Measurements from ENCODE around the gene PHF19. TPM values are rescaled to one million over a fixed set of nuclear protein-coding genes. Genes with fewer than 3 reads are reported as not detected.

The PHF19 gene
- total RNA-seq, 1 donor from 2014 or later: 39.1 TPM

DNA sequence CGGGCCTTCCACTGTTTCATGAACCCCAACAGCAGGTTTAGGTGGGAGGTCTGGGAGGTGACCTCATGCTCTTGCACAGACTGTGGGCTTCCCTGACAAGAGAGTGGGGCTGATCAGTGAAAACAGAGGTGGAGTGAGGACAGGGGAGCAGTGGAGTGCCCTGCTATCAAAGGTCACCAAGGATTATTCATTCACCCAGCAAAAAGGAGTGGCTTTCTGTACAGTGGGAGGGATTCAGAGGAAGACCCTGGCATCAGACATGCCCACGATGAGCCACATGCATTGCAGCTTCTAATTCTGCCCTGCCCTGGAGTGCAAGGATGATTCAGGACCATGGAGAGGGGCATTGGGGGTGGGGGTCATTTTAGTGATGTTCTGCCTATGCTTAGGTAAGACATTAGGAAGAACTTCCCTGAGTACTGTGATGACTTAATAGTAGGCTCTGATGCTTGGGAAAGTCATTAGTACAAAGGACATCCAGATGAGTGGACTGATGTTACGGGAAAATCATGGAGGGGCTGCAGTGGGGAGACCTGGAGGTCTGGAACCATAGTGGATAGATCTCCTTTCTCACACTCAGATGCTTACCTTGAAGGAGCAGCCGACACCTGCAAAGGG lies 36.8 kb upstream of the PHF19 start:
- no peak for DNase-seq

DNA sequence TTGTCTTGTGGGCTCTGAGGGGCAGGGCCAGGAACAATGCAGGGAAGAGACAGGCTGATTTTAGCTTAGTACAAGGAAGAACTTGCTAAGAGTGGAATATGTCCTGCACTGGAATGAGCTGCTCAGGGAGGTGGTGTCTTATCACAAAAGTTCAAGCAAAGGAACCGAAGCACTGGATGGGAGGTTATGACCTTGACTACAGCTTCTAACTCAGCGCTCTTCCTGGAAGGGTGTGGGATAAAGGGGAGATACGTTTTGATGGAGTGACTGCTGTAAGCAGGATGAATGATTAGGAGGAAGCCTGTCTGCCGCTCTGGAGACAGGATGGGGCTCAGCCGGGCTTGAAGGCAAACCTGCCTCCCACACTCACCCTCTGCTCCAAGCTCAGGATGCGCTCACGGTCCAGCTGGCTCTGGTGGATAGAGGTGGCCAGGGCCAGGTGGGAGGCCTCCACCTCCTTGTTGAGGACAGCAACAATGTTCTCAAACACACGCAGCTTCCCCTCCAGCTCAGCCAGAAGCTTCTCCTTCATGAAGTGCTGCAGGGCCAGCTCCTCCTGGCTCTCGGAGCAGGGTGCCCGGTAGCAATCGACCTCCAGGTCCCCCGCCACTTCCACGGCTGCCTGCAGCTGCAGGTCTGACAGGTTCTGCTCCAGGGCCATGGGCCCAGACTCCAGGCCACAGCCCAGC lies 36.1 kb upstream of the PHF19 start:
- no peak for DNase-seq

DNA sequence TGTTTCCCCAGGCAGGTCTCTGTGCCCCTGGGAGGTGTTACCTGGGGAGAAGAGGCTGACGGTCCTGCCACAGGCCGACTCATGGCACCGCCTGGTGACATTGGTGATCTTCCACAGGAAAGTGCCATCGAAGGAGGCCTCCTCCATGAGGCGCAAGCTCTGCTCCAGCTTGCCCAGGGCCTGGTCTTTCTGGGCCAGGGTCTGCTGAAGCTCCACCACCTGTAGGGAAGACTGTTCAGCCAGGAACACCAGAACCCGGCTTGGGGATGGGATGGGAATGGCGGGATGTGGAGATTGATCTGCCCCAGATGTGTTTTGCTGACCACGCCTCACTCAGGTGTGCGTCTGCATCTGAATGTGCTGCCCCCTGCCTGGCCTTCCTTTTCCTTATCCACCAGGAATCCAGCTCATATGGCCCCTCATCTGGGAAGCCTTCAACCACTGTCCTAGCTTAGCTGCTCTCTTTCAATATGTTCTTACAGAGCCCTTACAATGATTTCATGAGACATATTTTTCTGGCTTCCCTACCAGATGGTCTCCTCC lies 34.4 kb upstream of the PHF19 start:
- no peak for DNase-seq

DNA sequence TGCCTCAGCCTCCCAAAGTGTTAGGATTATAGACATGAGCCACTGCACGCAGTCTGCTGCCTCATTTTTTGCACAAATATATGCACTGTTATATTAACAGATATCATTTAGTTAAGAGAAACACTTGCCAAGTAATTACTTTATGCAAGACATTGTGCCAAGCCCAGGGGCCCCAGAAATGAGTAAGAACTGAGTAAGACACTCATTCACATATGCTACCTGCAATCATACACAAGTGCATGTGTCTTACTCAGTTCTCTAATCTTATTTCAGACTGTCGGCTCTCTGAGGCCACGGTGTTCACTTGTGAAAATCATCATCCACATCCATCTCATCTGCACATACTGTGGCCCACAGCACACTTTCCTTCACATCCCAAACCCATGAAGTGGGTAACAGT lies 33.7 kb upstream of the PHF19 start:
- DNase-seq: no peak

DNA sequence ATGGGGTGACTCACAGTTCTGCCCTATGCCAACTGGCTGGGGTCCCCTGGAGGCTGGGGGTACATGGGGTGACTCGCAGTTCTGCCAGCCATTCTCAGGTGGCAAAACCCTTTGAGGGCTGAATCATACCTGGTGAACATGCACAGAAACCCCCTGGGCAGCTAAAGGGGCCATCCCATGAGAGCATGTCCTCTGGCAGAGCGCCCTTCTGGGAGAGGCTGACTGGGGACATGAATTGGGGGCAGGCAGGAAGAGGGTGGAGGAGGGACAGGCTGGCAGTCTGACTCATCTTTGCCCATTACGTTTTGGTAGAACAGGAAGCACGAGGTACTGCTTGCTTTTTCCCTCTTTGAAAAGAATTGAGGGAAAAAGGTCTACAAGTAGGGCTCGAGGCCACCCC lies 32.9 kb upstream of the PHF19 start:
- DNase-seq: no peak

DNA sequence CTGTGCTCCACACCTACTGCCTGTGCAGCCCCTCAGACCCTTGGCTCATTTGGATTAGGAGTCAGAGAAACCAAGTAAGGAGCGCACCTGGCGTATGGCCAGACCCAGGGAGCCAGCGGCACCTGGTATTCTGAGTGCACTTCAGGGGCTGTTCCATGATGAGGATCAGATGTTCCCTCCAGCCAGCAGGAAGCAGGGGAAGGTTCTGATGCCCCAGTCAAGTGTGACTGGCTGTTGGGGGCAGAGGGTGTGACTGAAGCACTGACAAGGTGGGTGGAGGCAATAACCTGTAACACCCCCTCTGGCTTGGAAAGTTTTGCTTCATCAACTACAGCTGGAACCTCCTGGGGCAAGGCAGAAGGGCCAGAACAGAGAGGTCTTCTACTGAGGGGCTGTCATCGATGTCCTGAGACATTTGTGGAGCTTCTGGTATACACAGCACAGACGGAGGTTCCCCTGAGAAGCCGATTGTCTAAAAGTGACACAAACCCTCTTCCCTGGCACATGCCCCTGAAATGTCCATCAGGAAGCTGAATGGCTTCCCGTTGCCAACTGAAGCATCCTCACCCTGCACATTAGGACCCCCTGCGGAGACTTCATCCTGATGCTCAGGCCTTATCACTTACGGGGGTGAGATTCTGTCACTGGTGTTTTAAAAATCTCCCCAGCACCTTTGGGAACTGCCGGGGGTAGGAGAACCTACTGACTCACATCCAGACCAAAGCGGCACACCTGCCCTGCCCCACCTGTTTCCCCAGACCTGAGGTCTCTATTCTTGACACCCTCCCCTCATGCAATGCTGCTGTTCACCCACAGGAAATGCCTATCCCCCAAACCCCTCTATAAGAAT lies 28.6 kb upstream of the PHF19 start:
- DNase-seq: no peak

DNA sequence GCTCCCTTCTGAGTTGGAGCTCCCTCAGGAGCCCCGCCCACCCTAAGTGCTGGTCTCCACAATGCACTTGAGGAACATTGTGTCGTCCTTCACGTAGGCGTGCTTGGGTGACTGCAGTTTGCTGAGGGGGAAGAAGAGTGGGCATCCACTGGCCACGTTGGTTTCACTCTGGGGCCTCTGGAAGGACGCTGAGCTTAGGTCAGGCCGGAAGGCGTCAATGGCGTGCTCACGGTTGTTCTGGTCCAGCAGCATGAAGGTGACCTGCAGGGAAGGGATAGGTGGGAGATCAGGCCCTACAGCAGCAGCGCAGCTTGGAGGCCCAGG lies 28.0 kb upstream of the PHF19 start:
- no peak for DNase-seq

DNA sequence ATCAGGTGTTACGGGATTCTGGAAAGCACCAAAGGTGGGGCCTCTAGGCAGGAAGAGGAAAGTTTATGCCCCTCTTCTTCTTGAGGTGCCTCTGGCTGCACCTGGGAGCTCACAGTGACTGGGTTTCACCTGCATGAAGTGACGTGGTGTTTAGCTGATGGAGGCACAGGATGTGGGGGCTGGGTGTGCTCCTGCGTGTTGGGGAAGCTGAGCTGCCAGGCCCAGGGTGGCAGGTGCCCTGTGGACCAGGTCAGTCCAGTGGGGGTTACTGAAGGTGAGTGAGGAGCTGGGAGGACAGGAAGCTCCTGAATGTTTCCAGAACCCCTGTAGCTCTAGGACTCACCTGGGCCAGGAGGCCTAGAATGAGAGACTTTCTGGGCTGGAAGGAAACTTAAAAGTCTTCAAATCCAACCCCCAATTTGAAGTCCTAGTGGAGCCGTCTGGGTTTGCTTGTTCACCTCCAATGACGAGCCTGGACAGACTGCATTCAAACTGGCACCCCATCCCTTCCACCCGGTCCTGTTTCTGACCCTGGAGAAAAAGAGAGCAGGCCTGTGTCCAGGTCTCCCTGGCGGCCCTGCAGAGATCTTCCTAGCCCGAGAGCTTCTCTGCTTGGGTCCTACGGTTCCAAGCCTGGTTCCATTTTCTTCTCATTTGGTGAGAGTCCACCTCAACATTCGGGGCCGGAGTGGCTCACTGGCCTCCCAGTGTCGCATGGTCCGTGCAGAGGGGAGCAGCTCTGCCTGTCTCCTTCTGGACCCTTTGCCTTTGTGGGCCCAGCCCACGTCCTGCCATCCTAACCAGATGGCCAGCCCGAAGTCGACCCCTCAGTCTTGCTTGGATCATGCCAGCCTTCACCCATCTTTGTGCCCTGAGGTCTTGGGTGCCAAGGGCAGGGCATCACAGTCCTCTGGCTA lies 27.3 kb upstream of the PHF19 start:
- DNase-seq: no peak

DNA sequence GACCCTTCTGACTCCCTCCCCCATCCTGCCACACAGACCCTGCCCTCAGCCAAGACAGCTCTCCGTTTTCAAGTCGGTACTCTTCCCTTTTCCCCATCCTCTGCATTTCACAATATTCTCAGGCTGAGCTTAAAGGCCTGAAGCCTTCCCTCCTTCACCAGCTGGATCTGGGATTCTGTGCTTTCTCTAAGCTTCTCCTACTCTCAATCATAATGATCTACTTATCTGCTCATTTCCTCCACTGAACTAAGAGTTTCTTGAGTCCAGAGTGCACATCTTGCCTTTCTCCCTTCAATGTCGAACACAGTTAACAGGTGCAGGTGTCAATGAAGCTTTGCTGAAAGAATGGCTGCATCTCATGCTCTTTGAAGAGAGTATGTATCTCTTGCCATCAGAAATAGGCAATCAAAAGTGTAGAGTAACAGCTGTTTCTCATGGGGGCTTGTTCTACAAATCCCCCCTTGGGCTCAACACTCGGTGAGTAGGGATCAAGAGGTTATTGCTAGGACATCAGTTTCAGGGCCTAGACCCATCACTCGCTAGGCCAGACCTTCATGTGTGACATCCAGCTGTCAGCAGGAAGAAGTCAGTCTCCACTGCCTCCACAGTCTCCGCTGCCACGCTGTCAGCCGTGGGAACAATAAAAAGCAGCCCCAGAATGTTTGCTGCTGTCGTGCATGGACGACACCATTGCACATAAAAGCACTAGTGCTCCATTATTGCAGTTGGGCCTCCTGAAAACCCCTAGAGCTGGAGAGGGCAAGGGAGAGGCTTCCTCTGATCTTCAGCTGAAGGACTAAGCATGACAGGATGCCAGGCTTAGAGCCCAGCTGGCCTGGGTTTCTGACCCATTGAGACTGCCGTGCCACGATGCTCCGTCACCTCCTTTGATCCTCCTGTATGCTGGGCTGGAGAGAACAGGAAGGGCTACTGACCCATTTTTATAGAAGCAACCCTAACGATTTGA lies 25.9 kb upstream of the PHF19 start:
- DNase-seq: no peak

DNA sequence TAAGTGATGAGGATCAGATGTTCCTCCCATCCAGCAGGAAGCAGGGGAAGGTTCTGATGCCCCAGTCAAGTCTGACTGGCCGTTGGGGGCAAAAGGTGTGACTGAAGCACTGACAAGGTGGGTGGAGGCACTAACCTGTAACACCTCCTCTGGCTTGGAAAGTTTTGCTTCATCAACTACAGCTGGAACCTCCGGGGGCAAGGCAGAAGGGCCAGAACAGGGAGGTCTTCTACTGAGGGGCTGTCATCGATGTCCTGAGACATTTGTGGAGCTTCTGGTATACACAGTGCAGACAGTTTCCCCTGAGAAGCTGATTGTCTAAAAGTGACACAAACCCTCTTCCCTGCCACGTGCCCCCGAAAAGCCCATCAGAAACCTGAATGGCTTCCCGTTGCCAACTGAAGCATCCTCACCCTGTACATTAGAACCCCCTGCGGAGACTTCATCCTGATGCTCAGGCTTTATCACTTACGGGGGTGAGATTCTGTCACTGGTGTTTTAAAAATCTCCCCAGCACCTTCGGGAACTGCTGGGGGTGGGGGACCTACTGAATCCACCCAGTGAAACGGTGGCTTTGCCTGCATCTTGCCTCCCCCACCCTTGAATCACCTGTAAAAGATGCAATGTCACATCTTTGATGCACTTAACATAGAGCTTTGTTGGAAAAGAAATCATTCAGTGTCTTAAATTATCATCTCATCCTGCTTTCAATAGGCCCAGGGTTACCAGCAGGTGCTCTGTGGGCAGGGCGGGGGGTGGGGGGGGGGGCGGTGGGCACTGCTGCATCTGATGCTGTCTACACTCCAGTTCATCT lies 25.0 kb upstream of the PHF19 start:
- DNase-seq: no peak

DNA sequence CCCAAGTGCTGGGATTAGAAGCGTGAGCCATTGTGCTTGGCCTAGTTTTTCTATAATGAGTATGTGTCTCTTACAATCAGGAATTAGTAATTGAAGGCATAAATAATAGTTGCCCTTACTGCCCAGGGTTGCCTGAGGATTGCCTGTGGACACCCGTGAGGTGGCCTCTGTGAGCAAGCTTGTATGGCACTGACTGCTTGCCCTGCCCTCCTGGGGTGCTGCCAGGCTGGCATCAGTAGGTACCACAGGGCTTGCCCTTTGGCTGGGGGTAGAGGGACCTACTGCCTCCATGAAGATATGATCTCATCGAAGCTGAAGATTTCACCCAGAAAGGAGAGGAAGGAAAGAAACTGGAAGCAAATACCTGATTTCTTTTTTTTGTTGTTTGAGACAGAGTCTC lies 23.8 kb upstream of the PHF19 start:
- no peak for DNase-seq

DNA sequence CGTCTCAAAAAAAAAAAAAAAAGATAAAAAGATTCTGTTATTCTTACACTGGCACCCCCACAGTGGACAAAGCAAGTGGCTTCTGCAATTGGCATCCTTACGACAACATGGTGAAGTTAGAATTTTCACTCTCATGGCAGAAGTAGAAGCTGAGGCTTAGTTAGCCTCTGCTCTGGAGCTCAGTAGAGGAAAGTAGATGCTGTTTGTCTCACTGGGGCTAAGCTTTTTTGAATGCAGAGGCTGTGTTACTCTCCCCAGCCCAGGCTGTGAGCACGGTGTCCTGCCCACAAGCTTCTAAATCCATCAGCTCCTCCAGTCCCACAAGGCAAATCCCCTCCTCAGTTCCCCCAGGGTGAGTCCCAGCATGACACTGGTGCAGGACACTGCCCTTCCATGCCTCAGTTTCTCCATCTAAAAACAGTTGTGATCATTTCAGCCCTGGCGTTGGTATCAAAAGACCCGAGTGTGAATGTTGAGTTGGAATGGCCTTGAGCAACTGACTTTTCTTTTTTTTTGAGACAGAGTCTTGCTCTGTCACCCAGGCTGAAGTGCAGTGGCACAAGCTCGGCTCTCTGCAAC lies 22.6 kb upstream of the PHF19 start:
- DNase-seq: no peak

DNA sequence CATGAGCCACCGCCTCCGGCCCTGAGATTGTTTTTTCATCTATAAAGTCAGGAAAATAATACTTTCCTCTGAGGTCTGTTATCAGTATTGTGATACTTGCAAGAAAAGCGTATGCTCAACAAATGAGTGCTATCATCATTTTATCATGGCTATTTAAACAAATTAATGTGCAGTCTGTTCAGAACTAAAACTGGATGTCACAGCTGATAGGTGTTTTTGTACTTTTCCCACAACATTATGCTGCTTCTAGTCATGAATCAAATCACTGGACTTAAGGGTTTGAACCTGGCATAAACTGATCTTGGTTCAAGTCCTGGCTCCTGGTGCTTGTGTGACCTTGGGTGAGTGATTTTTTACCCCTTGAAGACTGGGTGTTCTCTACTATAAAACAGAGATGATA lies 21.4 kb upstream of the PHF19 start:
- DNase-seq: no peak

DNA sequence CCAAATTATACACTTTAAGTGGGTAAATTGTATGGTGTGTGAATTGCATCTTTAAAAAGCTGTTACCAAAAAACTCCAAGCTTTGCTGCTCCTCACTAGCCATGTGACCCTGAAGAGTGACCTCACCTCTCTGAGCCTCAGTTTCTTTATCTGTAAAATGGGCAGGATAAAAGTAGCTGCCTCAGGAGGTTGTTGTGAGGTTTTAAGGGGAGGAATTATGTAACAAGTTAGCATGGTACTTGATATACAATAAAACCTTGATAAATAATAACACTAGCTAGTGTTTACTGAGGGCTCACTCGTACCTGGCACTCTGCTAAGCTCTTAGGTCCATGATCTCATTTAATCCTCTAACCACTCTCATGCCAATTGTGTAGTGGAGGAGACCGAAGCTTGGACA lies 19.0 kb upstream of the PHF19 start:
- DNase-seq: no peak

DNA sequence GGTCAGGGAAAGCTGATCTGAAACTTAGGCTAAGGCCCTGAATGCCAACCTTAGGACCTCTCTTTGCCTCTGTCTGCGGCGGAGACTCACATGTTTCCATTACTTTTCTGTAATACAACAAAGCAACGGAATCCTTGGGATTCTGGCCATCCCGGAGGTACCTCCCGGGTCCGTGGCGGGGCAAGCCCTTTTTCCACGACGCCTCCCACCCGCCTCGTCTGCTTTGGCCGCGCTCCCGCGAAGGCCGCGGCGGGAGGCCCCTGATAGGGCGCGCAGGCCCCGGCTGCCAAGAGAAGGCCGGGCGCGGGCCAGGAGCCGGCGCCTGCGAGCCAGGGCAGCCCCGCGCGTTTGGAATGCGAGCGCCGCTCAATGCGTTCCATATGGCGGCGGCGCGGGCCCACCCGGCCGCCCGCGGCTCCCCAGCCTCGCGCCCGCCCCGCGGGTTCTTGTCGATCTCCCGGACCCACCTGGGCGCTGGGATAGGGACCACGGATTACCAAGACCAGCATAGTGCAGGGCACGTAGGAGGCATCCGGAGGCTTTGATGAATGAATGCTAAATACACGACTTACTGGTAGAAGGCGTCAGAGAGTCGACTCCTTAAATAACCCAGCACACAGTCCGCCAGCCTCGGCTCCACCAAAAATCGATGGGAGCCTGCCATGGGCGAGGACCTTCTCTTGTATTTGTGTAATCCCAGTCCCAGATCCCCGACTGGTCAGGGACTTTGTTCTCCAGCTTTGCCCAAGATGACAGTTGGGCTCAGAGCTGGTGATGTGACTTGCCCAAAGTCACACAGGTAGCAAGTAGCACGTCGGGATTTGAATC lies 17.5 kb upstream of the PHF19 start:
- DNase-seq: peak; percentile 80

DNA sequence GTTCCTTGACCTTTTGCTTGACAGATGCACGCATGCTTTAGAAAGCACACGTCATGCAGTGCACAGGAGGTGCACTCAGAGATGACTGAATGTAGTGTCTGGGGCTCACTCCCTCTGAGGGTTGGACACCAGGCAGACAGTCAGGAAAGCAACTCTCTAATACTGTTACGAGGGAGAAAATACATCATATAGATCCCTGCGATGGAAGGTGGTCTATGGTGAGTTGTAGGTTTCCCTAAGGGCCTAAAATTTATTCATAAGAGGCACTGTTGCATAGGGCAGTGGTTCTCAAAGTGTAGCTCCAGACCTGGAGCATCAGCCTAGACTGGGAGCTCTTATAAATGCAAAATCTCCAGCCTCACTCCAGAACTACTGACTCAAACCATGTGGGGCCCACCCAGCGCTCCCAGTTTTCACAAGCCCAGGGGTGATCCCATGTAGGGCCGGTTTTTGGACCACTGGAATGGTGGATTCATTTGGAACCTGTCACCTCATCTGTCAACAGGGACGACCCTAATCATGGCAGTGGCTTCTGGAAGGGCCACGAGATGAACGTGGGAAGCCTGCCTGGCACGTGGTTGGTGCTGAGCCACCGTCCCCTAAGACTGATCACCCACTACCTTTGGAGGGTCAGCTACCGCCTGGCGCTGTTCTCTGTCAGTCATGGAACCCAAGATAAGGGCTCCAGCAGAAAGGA lies 16.8 kb upstream of the PHF19 start:
- no peak for DNase-seq

DNA sequence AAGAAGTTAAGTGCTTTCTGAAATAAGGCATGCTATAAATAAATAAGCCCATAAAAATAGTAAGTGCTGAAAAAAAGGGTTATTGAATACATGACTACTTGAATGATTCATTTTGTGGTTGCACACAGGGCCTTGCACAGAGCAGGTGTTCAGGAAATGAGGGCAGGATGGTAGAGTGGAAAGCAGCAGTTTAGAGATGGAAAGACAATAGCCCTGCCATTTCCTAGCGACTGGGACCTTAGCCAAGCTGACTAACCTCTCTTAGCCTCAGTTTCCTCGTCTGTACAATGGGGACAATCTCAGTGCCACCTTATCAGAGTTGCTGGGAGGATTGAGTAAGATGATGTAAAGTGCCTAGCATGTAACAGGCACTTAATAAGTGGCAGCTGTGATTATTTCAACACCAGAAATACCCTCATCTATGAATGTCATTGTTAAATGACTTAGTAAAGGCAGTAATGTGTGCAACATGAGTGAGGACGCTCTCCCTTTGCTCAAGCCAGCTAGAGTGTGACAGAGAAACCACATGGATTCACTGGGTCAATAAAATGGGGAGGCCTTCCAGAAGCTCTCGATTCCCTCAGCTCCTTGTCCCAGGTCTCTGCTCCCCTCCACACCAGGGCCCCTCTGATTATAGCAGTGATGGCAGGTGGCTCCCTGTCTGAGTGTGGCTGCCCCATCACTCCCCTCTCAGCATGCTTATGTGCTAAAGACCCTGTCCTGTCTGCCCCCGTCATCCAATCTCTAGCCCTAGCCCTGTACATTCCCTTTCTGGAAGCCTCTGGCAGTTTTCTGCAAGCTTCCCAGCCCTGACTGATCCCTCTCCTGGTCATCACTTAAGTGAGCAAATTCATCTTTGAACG lies 16.0 kb upstream of the PHF19 start:
- DNase-seq: no peak
